GM12872 (cell line): ENCODE data around the gene RAD51B.

Experiments
- TF ChIP-seq, protein P1 (sequence below): IDR thresholded peaks from 3 replicates; pipeline ENCODE4 v1.5.1; 2011; ENCODE audit warnings: low read depth, mild to moderate bottlenecking, low read length, moderate library complexity; ENCODE audit not compliant: insufficient read depth

RAD51B gene

GRCh38 chr14:68270342-68270741 is 450.8 kb downstream of the RAD51B start:
- TF ChIP-seq, protein P1, sequence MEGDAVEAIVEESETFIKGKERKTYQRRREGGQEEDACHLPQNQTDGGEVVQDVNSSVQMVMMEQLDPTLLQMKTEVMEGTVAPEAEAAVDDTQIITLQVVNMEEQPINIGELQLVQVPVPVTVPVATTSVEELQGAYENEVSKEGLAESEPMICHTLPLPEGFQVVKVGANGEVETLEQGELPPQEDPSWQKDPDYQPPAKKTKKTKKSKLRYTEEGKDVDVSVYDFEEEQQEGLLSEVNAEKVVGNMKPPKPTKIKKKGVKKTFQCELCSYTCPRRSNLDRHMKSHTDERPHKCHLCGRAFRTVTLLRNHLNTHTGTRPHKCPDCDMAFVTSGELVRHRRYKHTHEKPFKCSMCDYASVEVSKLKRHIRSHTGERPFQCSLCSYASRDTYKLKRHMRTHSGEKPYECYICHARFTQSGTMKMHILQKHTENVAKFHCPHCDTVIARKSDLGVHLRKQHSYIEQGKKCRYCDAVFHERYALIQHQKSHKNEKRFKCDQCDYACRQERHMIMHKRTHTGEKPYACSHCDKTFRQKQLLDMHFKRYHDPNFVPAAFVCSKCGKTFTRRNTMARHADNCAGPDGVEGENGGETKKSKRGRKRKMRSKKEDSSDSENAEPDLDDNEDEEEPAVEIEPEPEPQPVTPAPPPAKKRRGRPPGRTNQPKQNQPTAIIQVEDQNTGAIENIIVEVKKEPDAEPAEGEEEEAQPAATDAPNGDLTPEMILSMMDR = no peak

DNA sequence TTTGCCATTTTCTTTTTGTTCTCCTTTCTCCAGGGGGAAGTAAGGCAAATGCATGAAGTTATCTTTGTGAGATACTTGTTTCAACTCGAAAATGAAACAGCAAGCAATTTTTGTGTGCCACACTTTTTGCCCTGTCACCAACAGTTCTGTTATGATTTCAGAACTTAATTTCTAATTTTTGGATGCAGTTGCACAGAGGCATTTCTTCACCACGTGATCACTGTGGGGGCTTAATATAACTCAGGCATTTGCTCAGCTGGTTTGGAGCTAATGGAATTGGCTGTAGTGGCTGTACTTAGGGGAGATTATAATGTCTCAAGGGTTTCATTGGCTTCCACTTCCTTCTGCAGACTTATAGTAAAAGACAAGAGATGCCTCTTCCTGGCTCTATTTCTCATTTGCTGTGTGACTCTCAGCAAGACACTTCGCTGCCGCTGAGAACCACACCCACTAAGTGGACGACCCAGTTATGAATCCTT is 452.4 kb downstream of the RAD51B start:
- TF ChIP-seq, protein P1 = no peak

- TF ChIP-seq, protein P1 = no peak
These were observed 453.8 kb downstream of the RAD51B start for GRCh38 chr14:68273413-68273812.

DNA sequence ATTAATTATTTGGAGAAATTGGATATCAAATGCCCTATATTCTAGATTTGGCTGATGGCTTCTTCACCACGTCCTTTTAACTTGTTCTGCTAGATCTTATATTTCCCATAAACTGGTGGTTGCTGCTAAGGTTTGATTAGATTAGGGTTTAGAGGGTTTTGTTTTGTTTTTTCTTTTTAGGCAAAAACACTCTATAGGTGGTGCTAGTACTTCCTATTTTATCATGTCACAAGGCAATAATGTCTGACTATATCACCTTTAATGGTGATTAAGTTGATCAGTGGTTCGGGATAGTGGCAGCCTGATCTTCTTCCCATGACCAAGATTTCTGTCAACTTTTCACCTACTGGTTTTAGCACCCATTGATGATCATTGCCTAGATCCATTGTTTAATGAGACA is 455.1 kb downstream of the RAD51B start:
- TF ChIP-seq, protein P1 = no peak

DNA sequence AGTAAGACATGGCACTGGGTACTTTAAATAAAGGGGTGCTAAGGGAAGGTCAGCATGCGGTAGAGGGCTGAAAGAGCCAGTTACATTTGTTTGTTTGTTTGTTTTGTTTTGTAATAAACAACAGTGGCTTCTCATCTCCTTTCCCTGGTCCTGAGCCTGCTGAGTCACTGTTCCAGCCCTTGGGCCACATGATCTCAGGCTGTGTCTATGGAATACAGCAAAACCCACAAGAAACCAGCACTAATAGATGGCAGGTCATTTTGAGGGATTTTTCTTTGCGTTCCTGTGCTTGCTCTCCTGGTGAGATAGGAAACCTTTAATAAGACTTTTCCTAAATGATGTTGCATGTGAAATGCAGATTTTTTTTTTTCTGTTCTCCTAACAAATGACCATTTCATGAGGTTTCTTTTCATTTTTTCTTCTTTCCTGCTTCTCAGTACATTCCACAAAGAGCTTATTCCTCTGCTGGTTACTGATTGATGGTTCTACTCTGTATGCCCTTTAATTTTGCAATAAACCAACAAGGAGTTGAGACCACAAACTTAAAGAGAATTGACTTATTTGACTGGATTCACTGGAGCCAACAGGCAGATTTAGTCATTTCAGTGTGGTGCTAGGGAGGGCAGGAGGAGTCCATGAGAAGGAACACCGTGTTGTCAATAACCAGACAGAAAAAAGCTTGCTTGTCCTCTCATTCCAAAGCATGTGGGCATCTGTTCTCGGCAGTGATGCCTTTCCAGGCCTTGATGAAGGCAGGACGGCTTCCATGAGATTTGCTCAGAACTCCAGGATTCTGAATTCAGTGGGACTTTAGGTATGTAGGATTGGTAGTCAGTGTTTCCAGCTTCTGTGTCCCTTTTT is 459.2 kb downstream of the RAD51B start:
- TF ChIP-seq, protein P1 = no peak

DNA sequence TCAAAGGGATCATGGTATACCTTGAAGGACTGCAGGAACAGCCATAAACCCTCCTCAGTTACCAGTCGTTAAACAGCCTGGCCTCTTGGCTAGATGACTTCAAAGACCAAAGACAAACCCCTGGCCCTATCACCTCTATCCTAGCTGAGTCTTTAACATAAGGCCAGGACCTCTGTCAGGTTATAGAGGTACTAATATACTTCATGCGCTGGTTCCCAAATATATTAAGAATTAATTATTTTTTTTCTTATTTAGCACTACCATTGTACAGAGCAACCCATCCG is 459.8 kb downstream of the RAD51B start:
- TF ChIP-seq, protein P1 = no peak

DNA sequence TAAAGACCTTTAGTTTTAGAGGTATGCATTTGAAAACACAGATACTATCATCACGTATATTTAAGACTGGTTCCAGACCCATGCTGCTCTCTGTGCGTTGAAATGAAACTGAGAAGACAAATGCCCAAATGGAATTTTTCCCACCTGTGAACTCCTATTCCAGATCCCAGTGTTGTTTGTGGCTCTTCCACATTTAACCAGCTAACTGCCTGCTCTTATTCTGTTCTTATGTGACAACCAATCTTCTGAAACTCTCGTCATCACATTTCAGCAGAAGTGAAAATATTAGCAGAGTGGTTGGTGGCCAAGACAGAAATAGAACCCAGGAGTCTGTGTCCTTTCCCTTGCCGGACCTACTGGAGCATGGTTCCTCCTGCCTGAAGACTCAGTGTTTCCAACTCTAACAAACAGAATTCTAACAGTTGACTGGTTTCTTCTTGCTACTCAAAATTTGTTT is 460.2 kb downstream of the RAD51B start:
- TF ChIP-seq, protein P1 = no peak
